GM18858 (cell line): Measurements from ENCODE around the gene EIF4E2.

Experiments
- ATAC-seq: cut with Tn5 transposase; IDR thresholded peaks from one replicate; pipeline ENCODE4 v1.9.1; 2021; ENCODE audit not compliant: unreplicated experiment

The EIF4E2 gene

DNA sequence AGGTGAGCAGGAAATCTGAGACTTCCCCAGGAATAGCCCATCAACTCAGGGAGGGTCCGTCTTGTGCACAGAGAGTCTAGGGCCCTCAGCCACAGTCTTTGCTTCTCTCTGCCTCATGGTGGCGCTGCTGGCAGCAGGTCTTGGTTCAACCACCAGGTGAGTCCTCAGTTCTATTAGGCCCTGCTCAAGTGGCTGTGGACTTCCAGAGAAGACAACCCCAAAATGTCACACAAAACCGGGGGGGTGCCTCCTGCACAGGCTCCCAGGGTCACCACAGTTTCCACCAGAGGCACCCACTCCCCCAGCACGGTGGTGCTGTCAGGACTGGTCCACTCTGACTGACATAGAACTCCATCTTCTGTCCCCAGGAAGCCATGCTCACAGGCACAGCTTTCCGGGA, 13.4 kb upstream of the EIF4E2 start:
- ATAC-seq = no peak

DNA sequence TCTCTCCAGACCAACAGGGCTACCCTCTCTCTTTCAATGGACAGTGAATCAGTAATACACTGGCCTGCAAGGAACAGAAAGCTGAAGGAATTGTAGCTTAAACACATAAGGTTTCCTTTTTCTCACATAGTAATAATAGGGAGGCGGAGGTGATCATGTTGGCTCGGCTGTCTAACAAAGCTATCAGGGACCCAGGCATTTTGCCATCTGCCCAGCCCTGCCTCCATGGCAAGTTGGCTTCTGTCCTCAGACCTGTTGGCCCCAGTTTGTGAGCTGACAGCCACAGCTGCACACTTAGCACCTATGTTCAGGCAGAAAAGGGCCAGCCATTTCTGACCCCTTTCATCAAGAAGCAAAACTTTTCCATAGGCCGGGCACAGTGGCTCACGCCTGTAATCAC, 13.0 kb upstream of the EIF4E2 start:
- no peak for ATAC-seq

DNA sequence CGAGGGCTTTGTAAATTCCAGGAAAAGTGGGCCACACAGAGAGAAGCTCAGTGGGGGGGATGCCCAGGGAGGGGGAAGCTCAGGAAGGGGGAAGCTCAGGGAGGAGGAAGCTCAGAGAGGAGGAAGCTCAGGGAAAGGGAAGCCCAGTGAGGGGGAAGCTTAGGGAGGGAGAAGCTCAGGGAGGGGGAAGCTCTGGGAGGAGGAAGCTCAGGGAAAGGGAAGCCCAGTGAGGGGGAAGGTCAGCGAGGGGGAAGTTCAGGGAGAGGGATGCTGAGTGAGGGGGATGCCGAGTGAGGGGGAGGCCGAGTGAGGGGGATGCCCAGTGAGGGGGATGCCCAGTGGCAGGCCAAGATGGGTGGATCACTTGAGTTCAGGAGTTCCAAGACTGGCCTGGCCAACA, 11.8 kb upstream of the EIF4E2 start:
- no peak for ATAC-seq

DNA sequence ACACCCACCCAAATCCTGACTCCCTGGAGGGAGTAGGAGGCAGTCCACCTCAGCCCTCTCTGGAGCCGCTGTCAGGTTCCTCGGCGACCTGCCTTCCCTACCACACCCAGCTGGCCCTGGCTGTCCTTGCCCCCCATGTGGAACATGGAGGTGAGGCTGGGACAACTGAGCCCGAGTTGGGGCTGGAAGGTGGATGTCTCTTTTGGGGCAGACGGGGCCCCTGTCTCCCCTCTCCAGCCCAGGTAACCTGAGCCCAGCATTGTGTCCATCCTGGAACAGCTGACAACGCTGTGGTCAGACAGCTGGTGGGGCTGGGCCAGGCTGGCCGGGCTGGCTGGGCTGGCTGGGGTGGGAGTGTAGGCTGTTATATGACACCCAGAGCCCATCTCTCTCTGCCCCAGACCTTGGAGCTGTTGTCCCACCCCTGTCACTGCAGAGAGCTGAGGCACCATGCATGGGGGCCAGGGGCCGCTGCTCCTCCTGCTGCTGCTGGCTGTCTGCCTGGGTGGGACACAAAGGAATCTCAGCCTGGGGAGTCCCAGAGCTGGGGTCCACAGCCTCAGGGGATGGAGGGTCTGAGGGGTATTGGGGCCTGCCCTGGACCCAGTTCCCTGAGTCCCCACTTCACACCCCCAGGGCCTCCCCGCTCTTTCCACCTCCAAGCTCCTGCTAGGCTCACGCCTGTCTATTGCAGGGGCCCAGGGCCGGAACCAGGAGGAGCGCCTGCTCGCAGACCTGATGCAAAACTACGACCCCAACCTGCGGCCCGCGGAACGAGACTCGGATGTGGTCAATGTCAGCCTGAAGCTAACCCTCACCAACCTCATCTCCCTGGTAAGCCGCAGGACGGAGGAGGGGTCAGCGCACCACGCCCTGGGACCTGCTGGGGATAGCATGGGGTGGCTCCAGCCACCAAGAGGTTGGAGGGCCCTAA, 10.9 kb upstream of the EIF4E2 start, which contains the start of gene CHRNG:
Gene CHRNG, plus strand, starts transcription at position 395 of the 934 bp plus-strand sequence. Its CDS starts 56 bp downstream, at position 451.
- ATAC-seq = no peak

GRCh38 chr2:232540441-232541041, 9.9 kb upstream of the EIF4E2 start:
- no peak for ATAC-seq

DNA sequence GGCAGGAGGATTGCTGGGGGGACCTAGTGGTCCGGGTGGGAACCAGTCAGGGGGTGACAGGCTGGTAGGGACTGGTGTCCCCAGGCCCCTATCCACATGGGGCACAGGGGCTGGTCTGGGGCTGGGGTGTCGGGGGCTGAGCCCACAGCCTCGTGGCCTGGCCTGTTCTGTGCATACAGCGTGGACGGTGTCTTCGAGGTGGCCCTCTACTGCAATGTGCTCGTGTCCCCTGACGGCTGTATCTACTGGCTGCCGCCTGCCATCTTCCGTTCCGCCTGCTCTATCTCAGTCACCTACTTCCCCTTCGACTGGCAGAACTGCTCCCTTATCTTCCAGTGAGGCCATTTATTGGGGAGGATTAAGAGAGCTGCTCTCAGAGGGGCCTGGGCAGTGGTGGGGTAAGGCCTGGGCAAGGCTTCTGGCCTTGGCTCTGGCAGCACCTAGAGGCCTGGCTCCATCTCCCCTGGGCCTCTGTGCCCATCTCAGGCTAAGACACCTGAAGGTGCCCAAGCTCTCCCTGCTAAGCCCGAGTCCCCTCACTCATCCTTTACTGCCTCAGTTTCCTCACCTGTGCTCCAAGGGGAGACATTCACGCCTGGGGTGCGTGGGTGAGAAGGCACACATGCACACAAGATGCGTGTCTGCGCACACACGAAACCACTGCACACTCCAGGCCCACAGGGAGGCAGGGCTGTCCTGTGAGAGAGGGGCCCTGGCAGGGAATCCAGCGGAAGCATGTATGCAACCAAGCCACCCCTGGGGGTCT, 9.1 kb upstream of the EIF4E2 start:
- no peak for ATAC-seq

- no peak for ATAC-seq
These were observed 8.4 kb upstream of the EIF4E2 start for GRCh38 chr2:232541961-232542714.

GRCh38 chr2:232542715-232543467, 7.6 kb upstream of the EIF4E2 start:
- no peak for ATAC-seq

- no peak for ATAC-seq
These were observed 7.0 kb upstream of the EIF4E2 start for GRCh38 chr2:232543491-232543890.

DNA sequence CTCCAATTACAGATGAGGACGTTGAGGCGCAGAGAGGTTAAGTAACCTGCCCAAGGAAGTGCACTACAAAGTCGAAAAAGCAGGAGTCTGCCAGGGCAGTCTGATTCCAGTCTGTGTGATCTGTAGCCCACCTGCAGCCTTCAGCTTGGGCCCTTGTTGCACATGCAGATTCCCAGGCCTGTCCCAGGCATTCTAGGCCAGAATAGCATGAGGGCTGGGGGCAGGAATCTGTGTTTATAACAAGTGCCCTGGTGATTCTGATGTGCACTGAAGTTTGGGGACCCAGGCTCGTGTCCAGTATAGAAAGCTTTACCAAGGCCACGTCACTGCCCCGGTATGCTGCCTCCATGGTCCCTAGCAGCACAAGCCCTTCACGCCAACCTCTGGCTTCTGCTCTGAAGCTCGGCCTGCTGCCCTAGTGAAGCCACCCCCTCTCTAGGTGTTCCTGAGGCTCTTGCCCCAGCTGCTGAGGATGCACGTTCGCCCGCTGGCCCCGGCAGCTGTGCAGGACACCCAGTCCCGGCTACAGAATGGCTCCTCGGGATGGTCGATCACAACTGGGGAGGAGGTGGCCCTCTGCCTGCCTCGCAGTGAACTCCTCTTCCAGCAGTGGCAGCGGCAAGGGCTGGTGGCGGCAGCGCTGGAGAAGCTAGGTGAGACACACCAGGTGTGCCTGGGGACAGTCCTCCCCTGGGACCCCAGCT, 6.4 kb upstream of the EIF4E2 start:
- ATAC-seq = no peak

DNA sequence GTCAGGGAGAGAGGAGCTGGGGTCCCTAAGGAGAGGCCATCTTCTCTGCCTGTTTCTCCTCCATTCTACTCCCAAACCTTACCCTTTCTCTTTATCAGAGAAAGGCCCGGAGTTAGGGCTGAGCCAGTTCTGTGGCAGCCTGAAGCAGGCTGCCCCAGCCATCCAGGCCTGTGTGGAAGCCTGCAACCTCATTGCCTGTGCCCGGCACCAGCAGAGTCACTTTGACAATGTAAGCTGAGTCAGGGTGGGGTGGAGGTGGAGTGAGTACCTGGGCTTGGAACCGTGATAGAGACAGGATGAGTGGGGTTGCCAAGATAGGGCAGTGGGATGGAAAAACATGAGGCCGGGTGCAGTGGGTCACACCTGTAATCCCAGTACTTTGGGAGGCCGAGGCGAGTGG, 5.8 kb upstream of the EIF4E2 start:
- ATAC-seq = no peak

- no peak for ATAC-seq
These were observed 4.7 kb upstream of the EIF4E2 start for GRCh38 chr2:232545511-232546375.

- no peak for ATAC-seq
These were observed 2.5 kb upstream of the EIF4E2 start for GRCh38 chr2:232547991-232548390.

GRCh38 chr2:232549655-232550353, 685 bp upstream of the EIF4E2 start:
- ATAC-seq = no peak

GRCh38 chr2:232551250-232551638, 755 bp downstream of the EIF4E2 start:
- no peak for ATAC-seq

- ATAC-seq = no peak
These were observed 1.3 kb downstream of the EIF4E2 start for GRCh38 chr2:232551776-232552175.

DNA sequence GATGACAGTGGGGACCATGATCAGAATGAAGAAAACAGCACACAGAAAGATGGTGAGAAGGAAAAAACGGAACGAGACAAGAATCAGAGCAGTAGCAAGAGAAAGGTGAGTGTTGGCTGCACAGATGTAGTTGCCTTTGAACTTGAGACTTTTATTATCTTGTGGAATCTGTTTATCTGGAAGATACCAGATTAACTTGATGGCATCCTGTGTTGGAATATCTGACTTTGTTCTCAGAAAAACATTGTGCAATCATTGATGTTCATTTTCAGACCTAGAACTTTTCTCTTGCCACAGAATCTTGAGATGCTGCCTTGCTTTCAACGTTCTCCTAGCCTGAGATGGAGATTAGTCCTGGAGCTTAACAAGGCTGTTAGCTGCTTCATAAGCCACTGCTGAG, 5.9 kb downstream of the EIF4E2 start:
- no peak for ATAC-seq
